Stomach smooth muscle (tissue), 2 donors: Measurements from ENCODE around the gene SPATC1L.
"Not testable (repeated sequence)": the region's sequence is repeated elsewhere in the genome, so short reads cannot be mapped to it uniquely, and the experiment has no call there.

Experiments used
- H3K27ac ChIP-seq: one replicate; pipeline ENCODE4 v1.7.0; 2013; ENCODE audit warnings: mild to moderate bottlenecking, low read length, inconsistent platforms
- H3K27me3 ChIP-seq, 2 donors: one replicate each; pipeline ENCODE4 v1.7.0; 2013; ENCODE audit warnings: low read length in 2 of 2; ENCODE audit not compliant: insufficient read depth in 2 of 2, control insufficient read depth in 1 of 2
- H3K36me3 ChIP-seq, 2 donors: one replicate each; pipeline ENCODE4 v1.7.0; 2013; ENCODE audit warnings: low read length in 2 of 2; ENCODE audit not compliant: control insufficient read depth in 2 of 2, insufficient read depth in 2 of 2
- H3K4me1 ChIP-seq: one replicate; pipeline ENCODE4 v1.7.0; 2013; ENCODE audit warnings: low read length; ENCODE audit not compliant: control insufficient read depth, insufficient read depth
- H3K4me3 ChIP-seq, 2 donors: one replicate each; pipeline ENCODE4 v1.7.0; 2013; ENCODE audit warnings: low read length in 2 of 2
- H3K9ac ChIP-seq, 2 donors: one replicate each; pipeline ENCODE4 v1.7.0; 2013; ENCODE audit warnings: low read length in 2 of 2, mild to moderate bottlenecking in 1 of 2
- H3K9me3 ChIP-seq, 2 donors: one replicate each; pipeline ENCODE4 v1.7.0; 2013; ENCODE audit warnings: low read length in 2 of 2; ENCODE audit not compliant: control insufficient read depth in 2 of 2
- donor health status: healthy.
- donor health status: Pancreatic carcinoma.

Gene SPATC1L

GRCh38 chr21:46188226-46189212, 4.3 kb upstream of the SPATC1L start:
- Histone ChIP-seq H3K27ac (peak overlapping the region; percentile 49), H3K36me3 (peaks cover 18 to 25% of the 10 kb centered on the region in 2 donors), H3K4me3 (no peak overlapping the region), H3K27me3 (peaks cover 0 to 5% of the 10 kb centered on the region in 2 donors), H3K9ac (peak overlapping the region; percentile 21 to 43), H3K4me1 (peaks cover 26% of the 10 kb centered on the region), H3K9me3 (no peaks in the 10 kb centered on the region)

- Histone ChIP-seq H3K27me3 (peaks cover 0 to 5% of the 10 kb centered on the region in 2 donors), H3K27ac (no peak overlapping the region), H3K4me1 (peaks cover 26% of the 10 kb centered on the region), H3K36me3 (peaks cover 11 to 20% of the 10 kb centered on the region in 2 donors), H3K9ac (no peak overlapping the region), H3K4me3 (no peak overlapping the region), H3K9me3 (no peaks in the 10 kb centered on the region)
Measured at GRCh38 chr21:46187814-46188213, 3.6 kb upstream of the SPATC1L start.

GRCh38 chr21:46187261-46187660, 3.0 kb upstream of the SPATC1L start:
- Histone ChIP-seq H3K27me3 (peaks cover 0 to 5% of the 10 kb centered on the region in 2 donors), H3K9me3 (no peaks in the 10 kb centered on the region), H3K4me3 (no peak overlapping the region), H3K4me1 (peaks cover 26% of the 10 kb centered on the region), H3K27ac (no peak overlapping the region), H3K36me3 (peaks cover 7 to 17% of the 10 kb centered on the region in 2 donors), H3K9ac (no peak overlapping the region)

GRCh38 chr21:46185716-46186115, 1.5 kb upstream of the SPATC1L start:
- H3K27ac ChIP-seq = no peak overlapping the region
- H3K36me3 ChIP-seq = peaks cover 3 to 6% of the 10 kb centered on the region in 2 donors
- peaks cover 0 to 5% of the 10 kb centered on the region in 2 donors for H3K27me3 ChIP-seq
- H3K4me1 ChIP-seq = peaks cover 18% of the 10 kb centered on the region
- no peaks in the 10 kb centered on the region for H3K9me3 ChIP-seq
- H3K9ac ChIP-seq = no peak overlapping the region
- no peak overlapping the region for H3K4me3 ChIP-seq

DNA sequence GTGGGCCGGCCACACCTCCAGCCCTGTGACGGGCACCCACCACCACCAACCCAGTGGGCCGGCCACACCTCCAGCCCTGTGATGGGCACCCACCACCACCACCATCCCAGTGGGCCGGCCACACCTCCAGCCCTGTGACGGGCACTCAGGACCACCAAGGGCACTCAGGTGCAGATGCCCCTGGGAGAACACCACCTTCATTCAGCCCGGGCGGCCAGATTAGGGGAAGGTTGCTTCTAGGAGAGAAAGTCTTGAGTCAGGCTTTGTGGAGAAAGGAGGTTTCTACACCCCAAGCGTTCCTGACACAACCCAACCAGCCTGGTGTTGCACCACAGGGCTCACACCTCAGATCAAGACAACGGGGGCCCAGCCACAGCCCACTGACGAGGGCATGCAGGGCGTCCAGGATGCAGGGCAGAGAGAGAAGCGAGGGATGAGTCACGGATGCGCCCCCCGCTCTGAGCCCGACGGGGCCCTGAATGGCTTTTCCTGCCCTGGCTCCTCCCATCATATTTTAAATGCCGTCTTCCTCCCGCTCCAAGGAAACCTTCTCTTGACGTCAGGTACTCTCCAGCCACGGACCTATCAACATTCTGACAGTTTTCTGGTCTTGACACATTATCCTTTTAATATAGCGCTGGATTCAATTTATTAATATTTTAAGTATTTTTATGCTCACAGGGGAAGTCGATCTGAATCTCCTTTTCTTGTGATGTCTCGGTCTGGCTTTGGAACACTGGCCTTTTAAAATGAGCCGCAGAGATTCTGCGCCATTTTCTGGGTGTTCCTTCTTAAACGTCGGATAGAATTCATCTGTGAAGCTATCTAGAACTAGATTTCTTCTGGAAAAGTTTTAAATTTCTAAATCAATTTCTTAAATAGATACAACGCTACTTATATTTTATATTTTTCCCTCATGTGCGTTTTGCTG, 631 bp upstream of the SPATC1L start:
- H3K36me3 ChIP-seq = peaks cover 3 to 6% of the 10 kb centered on the region in 2 donors
- peaks cover 0 to 5% of the 10 kb centered on the region in 2 donors for H3K27me3 ChIP-seq
- peaks cover 18% of the 10 kb centered on the region for H3K4me1 ChIP-seq
- no peak overlapping the region for H3K27ac ChIP-seq
- H3K9me3 ChIP-seq = no peaks in the 10 kb centered on the region
- no peak overlapping the region for H3K9ac ChIP-seq
- H3K4me3 ChIP-seq = peak overlapping the region; percentile 71

DNA sequence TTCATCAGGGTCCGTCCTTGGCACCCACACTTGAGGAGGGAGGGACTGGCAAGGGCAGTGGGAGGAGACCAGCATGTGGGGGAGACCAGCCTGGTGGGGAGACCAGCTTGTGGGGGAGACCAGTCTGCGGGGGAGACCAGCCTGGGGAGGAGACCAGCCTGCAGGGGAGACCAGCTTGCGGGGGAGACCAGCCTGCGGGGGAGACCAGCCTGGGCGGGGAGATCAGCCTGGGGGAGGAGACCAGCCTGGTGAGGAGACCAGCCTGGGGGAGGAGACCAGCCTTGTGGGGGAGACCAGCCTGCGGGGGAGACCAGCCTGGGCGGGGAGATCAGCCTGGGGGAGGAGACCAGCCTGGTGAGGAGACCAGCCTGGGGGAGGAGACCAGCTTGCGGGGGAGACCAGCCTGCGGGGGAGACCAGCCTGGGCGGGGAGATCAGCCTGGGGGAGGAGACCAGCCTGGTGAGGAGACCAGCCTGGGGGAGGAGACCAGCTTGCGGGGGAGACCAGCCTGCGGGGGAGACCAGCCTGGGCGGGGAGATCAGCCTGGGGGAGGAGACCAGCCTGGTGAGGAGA, 836 bp downstream of the SPATC1L start:
- not testable (repeated sequence) for H3K36me3 ChIP-seq, H3K9me3 ChIP-seq, H3K9ac ChIP-seq, H3K27ac ChIP-seq, H3K27me3 ChIP-seq, H3K4me1 ChIP-seq
- H3K4me3 ChIP-seq = peak overlapping the region in 1 of 2 donors; percentile 76

GRCh38 chr21:46182548-46183336, 1.5 kb downstream of the SPATC1L start:
- H3K4me3 ChIP-seq = no peak overlapping the region
- H3K9ac ChIP-seq = no peak overlapping the region
- peaks cover 0 to 5% of the 10 kb centered on the region in 2 donors for H3K27me3 ChIP-seq
- H3K9me3 ChIP-seq = no peaks in the 10 kb centered on the region
- no peaks in the 10 kb centered on the region for H3K36me3 ChIP-seq
- peaks cover 6% of the 10 kb centered on the region for H3K4me1 ChIP-seq
- H3K27ac ChIP-seq = no peak overlapping the region

GRCh38 chr21:46181953-46182547, 2.2 kb downstream of the SPATC1L start:
- H3K4me3 ChIP-seq = no peak overlapping the region
- H3K27me3 ChIP-seq = peaks cover 0 to 5% of the 10 kb centered on the region in 2 donors
- no peaks in the 10 kb centered on the region for H3K9me3 ChIP-seq
- H3K4me1 ChIP-seq = peaks cover 6% of the 10 kb centered on the region
- no peak overlapping the region for H3K9ac ChIP-seq
- no peaks in the 10 kb centered on the region for H3K36me3 ChIP-seq
- no peak overlapping the region for H3K27ac ChIP-seq

DNA sequence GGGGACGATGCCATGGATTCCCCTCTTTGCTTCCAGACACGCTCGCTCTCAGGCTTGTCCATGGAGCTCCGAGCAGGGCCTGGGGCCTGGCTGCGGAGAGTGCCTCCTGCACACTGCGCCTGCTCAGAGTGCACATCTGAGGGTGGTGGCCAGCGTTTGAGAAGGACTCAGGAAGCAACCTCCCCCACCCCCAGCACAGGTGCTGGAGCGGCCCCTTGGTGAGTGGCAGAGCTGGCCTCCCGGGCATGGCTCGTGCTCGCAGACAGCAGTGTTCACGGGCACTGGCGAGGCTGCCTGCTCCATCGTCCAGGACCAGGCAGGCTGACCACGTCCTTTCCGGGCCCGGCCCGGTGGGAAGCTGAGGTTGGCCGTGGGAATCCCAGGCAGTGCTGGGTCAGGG, 2.8 kb downstream of the SPATC1L start:
- H3K27ac ChIP-seq = no peak overlapping the region

More for the DNA sequence above, 2.8 kb downstream of the SPATC1L start:
- peaks cover 6% of the 10 kb centered on the region for H3K4me1 ChIP-seq
- H3K27me3 ChIP-seq = peaks cover 0 to 5% of the 10 kb centered on the region in 2 donors
- no peak overlapping the region for H3K9ac ChIP-seq
- H3K9me3 ChIP-seq = no peaks in the 10 kb centered on the region
- no peaks in the 10 kb centered on the region for H3K36me3 ChIP-seq
- no peak overlapping the region for H3K4me3 ChIP-seq
